Activated CD8-positive, alpha-beta T cell treated with anti-CD3 and anti-CD28 coated beads for 36 hours (primary cell): ENCODE results near the gene TNIK. TPM values are rescaled to one million over a fixed set of nuclear protein-coding genes. Genes with fewer than 3 reads are reported as not detected.
A peak's percentile ranks its signal among the peaks of the same experiment; 100 is the strongest.

Experiments used
- ATAC-seq: fragments of 200-7000 bp; cut with Tn5 transposase; one replicate; pipeline ENCODE4 v1.10.0; 2021; ENCODE audit warnings: mild to moderate bottlenecking, moderate library complexity
- CTCF ChIA-PET: fragments of 350-600 bp; sonication (Branson Sonifier 250); formaldehyde crosslinking; loops from one replicate; lab custom pipeline; 2021; ENCODE audit warnings: antibody characterized with exemption; lab: Charles Lee
- POLR2A ChIA-PET: fragments of 350-600 bp; sonication (Branson Sonifier 250); formaldehyde crosslinking; loops from one replicate; lab custom pipeline; 2021; ENCODE audit warnings: antibody characterized with exemption; lab: Charles Lee
- DNase-seq: peaks from one replicate; pipeline ENCODE4 v3.0.0-alpha.2; 2020
- H3K27ac Mint-ChIP-seq: one replicate; pipeline ENCODE4 v1.8.0; 2021; ENCODE audit warnings: mild to moderate bottlenecking, mixed read lengths
- H3K27me3 Mint-ChIP-seq: one replicate; pipeline ENCODE4 v1.8.0; 2021; ENCODE audit warnings: mixed read lengths
- H3K36me3 Mint-ChIP-seq: one replicate; pipeline ENCODE4 v1.8.0; 2021; ENCODE audit warnings: low read depth, mixed read lengths
- H3K4me1 Mint-ChIP-seq: one replicate; pipeline ENCODE4 v1.8.0; 2021; ENCODE audit warnings: low read depth, mixed read lengths
- H3K4me3 Mint-ChIP-seq: one replicate; pipeline ENCODE4 v1.8.0; 2021; ENCODE audit warnings: mild to moderate bottlenecking, moderate library complexity, mixed read lengths
- H3K9me3 Mint-ChIP-seq: one replicate; pipeline ENCODE4 v1.8.0; 2021; ENCODE audit warnings: mixed read lengths
- CTCF ChIP-seq: fragments of 200-600 bp; IDR thresholded peaks from one replicate; pipeline ENCODE4 v1.8.0; 2022; ENCODE audit warnings: antibody characterized with exemption, mild to moderate bottlenecking
- intact Hi-C: fragments of 100-400 bp; cut with micrococcal nuclease; formaldehyde crosslinking; loops from one replicate; pipeline ENCODE4 v1.10.0; 2022
- total RNA-seq, 2 experiments: library from RNA; stranded (reverse); gene quantifications; one replicate each; pipeline ENCODE4 v1.2.3, GENCODE V29; 2021

TNIK gene
- total RNA-seq, 2 experiments from 2014 or later: 25.1 to 28.8 TPM

- H3K36me3 Mint-ChIP-seq: no peaks in the 10 kb centered on the region
- peaks cover 64% of the 10 kb centered on the region for H3K4me1 Mint-ChIP-seq
- intact Hi-C loops: no loop called here
- H3K9me3 Mint-ChIP-seq: no peaks in the 10 kb centered on the region
- POLR2A ChIA-PET: no interaction called here
- no peak for DNase-seq
- ATAC-seq: no peak
- peak overlapping the region; percentile 2 for H3K27ac Mint-ChIP-seq
- TF ChIP-seq CTCF: no peak
- CTCF ChIA-PET: interaction anchor here (1.1 to 1.2 kb wide), 2 partner anchors 10 to 15 kb away, joined by 3 read pairs; no protein-coding TSS in a partner anchor
- no peak overlapping the region for H3K4me3 Mint-ChIP-seq
- H3K27me3 Mint-ChIP-seq: no peaks in the 10 kb centered on the region
Measured at GRCh38 chr3:171313702-171314101, 146.5 kb downstream of the TNIK start.

GRCh38 chr3:171312741-171313140, 147.5 kb downstream of the TNIK start:
- H3K9me3 Mint-ChIP-seq: peaks cover 5% of the 10 kb centered on the region
- DNase-seq (no peak), ATAC-seq (no peak)
- intact Hi-C loops: no loop called here
- no peaks in the 10 kb centered on the region for H3K36me3 Mint-ChIP-seq
- H3K27me3 Mint-ChIP-seq: no peaks in the 10 kb centered on the region
- CTCF ChIA-PET: interaction anchor here (1.1 kb wide), 1 partner anchor 11 kb away, joined by 3 read pairs; no protein-coding TSS in a partner anchor
- POLR2A ChIA-PET: no interaction called here
- no peak overlapping the region for H3K27ac Mint-ChIP-seq
- TF ChIP-seq CTCF: no peak
- peaks cover 65% of the 10 kb centered on the region for H3K4me1 Mint-ChIP-seq
- H3K4me3 Mint-ChIP-seq: no peak overlapping the region

- DNase-seq (peak; percentile 19), ATAC-seq (no peak)
- intact Hi-C loops: no loop called here
- Mint-ChIP-seq H3K4me3 (peak overlapping the region; percentile 34), H3K27ac (peak overlapping the region; percentile 71), H3K36me3 (no peaks in the 10 kb centered on the region), H3K9me3 (peaks cover 5% of the 10 kb centered on the region), H3K27me3 (no peaks in the 10 kb centered on the region), H3K4me1 (peaks cover 65% of the 10 kb centered on the region)
- POLR2A ChIA-PET: no interaction called here
- CTCF ChIA-PET: interaction anchor here (0.8 to 1.1 kb wide), 2 partner anchors 17 to 127 kb away, joined by 3 read pairs; no protein-coding TSS in a partner anchor
- no peak for TF ChIP-seq CTCF
Measured at GRCh38 chr3:171311784-171312183, 148.4 kb downstream of the TNIK start.

- CTCF ChIA-PET: interaction anchor here (0.6 to 2.3 kb wide), 5 partner anchors 9 to 92 kb away, joined by 3 to 6 read pairs (median 3); no protein-coding TSS in a partner anchor
- peak; percentile 30 for ATAC-seq
- no peak overlapping the region for H3K4me3 Mint-ChIP-seq
- H3K4me1 Mint-ChIP-seq: peaks cover 60% of the 10 kb centered on the region
- H3K27ac Mint-ChIP-seq: no peak overlapping the region
- DNase-seq: no peak
- POLR2A ChIA-PET: no interaction called here
- H3K36me3 Mint-ChIP-seq: no peaks in the 10 kb centered on the region
- H3K9me3 Mint-ChIP-seq: peaks cover 5% of the 10 kb centered on the region
- H3K27me3 Mint-ChIP-seq: no peaks in the 10 kb centered on the region
- intact Hi-C loops: no loop called here
- TF ChIP-seq CTCF: no peak
Measured at GRCh38 chr3:171309906-171310359, 150.3 kb downstream of the TNIK start.

GRCh38 chr3:171307988-171308387, 152.2 kb downstream of the TNIK start:
- POLR2A ChIA-PET: no interaction called here
- no peaks in the 10 kb centered on the region for H3K27me3 Mint-ChIP-seq
- intact Hi-C loops: no loop called here
- peaks cover 10% of the 10 kb centered on the region for H3K9me3 Mint-ChIP-seq
- H3K4me3 Mint-ChIP-seq: no peak overlapping the region
- H3K27ac Mint-ChIP-seq: no peak overlapping the region
- no peak for TF ChIP-seq CTCF
- CTCF ChIA-PET: no interaction called here
- peaks cover 52% of the 10 kb centered on the region for H3K4me1 Mint-ChIP-seq
- peaks cover 5% of the 10 kb centered on the region for H3K36me3 Mint-ChIP-seq
- no peak for ATAC-seq
- no peak for DNase-seq
